Measurements from ENCODE around the gene ADARB2.

GRCh38 chr10:1128115-1128514 is 609.2 kb downstream of the ADARB2 start:
- TF ChIP-seq POLR2A (IDR thresholded peaks at IDR 0.05; ENCODE audit: low read depth, low read length) (no peak), TAF1 (IDR thresholded peaks at IDR 0.05; ENCODE audit: low read depth, low read length) (no peak), POLR2AphosphoS5 (IDR thresholded peaks at IDR 0.05; ENCODE audit: low read depth, low read length) (no peak)
